NCI-H510A treated with DMSO at 0.1 percent for 48 hours (cell line): ENCODE results near the gene PPDPF.
A peak's percentile ranks its signal among the peaks of the same experiment; 100 is the strongest.
"Not testable (repeated sequence)": the region's sequence is repeated elsewhere in the genome, so short reads cannot be mapped to it uniquely, and the experiment has no call there.

Experiments used
- DNase-seq: peaks from one replicate; lab custom pipeline; 2025; lab: John Stamatoyannopoulos, UW

The PPDPF gene

GRCh38 chr20:63500902-63501817 is 19.4 kb upstream of the PPDPF start:
- no peak for DNase-seq

DNA sequence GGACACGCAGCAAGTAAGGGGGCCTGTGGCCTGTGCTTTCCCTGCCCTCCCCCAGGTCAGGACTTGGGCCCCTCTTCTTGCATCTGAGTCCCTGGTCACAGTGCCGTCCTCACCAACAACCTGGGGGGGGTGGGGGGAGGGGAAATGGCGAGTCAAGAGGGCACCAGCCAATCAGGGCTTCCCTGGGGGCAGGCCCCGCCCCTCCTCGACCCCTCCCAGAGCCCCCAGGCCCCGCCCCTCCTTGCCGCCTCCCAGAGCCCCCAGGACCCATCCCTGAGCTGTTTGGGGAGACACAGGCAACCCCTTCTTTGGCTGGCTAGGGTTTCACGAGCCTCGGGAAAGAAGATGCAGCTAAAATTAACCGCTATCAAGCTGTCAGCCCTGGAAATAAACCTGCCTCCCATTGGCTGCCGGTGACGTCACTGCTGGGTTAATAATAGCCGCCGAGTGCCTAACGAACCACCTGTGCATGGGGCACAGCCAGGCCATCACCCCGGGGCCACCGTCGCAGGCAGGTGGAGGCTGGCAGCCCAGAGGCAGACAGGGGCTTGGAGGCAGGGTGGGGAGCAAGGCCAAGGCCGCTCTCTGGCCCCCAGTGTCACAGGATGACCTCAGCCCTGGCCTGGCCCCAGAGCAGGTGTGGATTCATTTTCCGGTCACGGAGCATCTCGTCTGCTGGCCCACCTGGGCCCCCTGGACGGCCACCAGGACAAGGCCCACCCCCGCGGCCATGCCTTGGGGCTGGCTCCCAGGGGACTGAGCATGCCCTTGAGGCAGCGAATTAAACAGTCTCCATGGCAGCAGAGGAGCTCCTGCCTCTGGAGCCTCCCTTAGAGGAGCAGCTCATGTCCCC is 18.5 kb upstream of the PPDPF start:
- peak; percentile 24 for DNase-seq

DNA sequence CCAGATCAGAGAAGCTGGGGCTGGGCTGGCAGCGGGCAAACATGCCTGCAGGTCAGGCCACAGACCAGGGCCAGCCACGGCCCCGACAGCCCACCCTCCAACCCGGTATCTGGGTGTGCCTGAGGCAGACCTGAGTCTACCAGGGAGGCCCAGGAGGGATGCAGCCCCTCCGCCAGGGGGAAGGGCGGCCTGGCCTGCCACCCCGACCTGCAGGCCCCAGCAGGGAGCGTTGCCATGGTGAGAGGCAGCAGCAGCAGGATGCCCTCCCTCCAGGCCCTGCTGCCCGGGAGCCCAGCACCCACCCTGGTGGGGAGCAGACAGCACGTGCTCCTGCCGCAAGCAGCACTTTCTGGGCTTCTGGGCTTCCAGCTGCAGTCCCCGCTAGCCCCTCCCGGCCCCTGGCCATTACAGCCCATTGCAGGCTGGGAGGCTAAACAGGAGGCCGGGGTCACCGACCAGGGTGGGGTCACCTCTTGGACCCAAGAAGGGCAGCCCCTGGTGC is 17.8 kb upstream of the PPDPF start:
- DNase-seq = no peak

- no peak for DNase-seq
Observed at GRCh38 chr20:63503524-63503923, 17.0 kb upstream of the PPDPF start.

DNA sequence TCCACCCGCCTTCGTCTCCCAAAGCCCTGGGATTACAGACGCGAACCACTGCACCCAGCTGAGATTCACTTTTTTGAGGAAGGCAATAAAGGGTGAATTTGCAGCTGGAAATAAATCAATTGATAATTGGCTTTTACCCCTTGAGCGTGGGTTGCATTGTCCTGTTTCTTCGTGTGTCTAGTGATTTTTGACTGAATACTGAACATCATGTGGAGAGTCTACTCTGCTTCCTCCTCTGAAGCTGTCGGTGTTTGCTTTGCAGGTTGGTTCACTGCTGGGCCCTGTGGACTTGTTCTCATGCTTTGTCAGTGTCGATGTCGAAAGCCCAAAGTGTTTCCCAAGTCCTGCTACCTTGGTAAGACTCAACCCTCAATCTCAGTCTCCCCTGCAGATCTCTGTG is 15.9 kb upstream of the PPDPF start:
- no peak for DNase-seq

DNA sequence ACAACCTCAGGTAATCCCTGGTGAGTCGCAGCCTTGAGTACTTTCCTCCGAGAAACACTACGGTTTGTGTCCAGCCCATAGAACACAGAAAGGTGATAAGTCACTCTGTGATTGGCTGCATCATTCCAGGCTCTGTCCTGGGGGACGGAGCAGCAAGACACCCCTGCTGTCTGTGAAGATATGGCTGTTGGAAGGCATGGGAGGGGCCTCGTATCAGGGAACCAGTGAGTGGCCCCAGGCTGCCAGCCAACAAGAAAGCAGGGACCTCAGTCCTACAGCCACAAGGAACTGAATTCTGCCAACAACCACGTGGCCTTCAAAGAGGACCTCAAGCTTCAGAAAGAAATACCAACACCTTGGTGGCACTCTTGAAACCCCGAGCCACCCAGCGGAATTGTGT is 15.3 kb upstream of the PPDPF start:
- no peak for DNase-seq

DNA sequence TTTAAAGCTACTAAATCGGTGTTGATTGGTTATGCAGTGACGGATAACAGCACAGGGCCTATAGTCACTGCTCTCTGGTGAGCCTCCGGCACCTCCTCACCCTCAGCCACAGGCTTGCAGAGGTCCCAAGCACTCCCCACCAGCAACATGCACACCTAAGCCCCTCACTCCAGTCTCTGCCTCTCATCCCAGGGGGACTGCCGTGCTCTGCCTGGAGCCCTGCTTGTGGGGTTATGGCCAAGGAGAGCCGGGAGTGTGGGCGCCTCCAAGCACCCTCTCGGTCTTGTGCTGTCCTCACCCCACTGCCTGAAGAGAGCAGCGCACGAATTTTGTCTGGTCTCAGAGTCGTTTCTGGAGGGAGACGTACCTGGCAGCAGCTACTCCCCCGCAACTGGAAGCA is 14.8 kb upstream of the PPDPF start:
- DNase-seq = no peak

DNA sequence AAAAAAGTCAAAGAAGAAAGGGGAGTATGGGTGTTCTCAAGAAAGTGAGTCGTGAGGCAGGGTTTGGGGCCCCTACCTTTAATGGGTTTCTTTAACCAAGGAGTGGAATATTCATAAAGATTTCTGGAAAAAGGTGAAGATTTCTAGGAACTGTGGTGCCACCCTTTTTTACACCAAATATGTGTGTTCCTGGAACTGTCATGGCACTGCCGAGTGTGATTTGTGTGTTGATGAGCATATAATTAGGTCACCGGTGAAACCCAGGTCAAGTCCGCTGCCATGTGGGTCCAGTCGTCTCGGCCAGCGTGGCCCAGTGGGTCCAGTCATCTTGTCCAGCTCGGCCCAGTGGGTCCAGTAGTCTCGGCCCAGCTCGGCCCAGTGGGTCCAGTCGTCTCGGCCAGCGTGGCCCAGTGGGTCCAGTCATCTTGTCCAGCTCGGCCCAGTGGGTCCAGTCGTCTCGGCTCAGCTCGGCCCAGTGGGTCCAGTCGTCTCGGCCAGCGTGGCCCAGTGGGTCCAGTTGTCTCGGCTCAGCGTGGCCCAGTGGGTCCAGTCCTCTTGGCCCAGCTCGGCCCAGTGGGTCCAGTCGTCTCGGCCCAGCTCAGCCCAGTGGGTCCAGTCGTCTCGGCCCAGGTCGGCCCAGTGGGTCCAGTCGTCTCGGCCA is 13.4 kb upstream of the PPDPF start:
- no peak for DNase-seq

GRCh38 chr20:63508072-63508768 is 12.3 kb upstream of the PPDPF start:
- DNase-seq = no peak

- no peak for DNase-seq
Observed at GRCh38 chr20:63509088-63509564, 11.4 kb upstream of the PPDPF start.

DNA sequence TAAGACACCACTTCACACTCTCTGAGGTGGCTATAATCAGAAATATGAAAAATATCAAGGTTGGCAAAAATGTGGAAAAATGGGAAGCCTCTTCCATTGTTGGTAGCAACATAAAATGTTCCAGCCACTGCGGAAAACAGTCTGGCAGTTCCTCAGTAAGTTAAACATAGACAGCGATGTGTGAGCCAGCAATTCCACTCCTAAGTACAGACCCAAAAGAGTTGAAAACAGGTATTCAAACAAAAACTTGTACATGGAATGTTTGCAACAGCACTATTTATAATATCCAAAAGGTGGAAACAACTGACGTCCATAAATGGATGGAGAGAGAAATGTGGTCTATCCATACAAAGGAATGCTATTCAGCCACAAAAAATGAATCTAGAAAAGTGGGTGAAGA is 7.4 kb upstream of the PPDPF start:
- DNase-seq = no peak

DNA sequence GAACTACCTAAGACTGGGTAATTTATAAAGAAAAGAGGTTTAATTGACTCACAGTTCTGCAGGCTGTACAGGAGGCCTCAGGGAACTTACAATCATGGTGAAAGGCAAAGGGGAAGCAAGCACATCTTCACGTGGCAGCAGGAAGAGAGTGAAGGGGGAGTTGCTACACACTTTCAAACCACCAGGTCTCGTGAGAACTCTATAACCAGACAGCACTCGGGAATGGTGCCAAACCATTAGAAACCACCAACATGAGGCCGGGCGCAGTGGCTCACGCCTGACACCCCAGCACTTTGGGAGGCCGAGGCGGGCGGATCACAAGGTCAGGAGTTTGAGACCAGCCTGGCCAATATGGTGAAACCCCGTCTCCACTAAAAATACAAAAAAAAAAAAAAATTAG is 6.0 kb upstream of the PPDPF start:
- DNase-seq = not testable (repeated sequence)

GRCh38 chr20:63517376-63518309 is 2.9 kb upstream of the PPDPF start:
- no peak for DNase-seq

DNA sequence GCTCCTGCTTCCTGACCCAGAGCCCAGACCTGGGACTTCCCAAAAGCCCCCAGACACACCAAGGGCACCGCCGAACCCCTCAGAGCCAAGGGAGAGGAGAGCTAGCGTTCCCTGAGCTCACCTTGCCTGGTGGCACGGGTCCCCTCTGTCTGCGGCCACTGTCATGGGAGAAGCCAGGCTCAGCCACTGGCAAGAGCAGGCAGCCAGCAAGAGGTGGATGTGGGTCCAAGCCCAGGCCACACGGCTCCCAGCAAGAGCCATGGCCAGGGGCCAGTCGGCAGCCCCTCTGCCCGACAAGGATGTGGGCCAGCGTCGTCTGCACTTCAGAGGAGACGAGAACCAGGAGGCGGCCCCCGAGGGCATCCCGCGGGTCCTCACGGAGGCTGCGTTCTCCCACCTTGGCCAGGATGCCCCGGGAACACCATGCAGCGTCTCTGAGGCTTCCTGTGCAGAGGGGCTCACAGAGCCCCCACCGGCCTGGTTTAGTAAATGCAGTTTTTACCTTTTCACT is 2.2 kb upstream of the PPDPF start:
- DNase-seq = no peak

GRCh38 chr20:63518946-63519667 is 1.5 kb upstream of the PPDPF start:
- DNase-seq = no peak

GRCh38 chr20:63519668-63520503 is 679 bp upstream of the PPDPF start:
- no peak for DNase-seq

DNA sequence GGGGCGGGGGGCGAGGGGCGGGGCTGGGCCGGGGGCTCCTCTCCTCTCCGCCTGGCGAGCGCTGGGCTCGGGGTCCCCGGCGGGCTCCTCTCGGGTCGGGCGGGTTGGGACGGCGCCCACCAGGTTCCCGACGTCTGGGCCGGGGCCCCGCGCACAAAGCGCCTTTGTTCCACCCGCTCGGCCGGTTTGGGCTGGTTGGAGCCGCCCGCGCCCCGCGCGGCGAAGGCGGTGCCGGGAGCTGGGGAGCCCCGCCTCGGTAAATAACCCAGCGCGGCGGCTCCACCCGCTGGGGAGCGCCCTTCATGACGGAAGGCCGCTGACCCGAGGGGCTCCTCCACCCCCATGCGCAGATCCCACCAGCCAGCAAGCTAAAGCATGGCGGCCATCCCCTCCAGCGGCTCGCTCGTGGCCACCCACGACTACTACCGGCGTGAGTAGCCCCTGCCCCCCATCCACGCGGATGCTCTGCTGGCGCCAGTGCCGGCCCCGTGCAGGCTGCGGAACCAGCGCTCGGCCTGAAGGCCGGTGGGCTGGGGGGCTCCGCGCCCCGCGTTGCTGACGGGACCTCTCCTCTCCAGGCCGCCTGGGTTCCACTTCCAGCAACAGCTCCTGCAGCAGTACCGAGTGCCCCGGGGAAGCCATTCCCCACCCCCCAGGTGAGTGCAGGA is 503 bp downstream of the PPDPF start:
- no peak for DNase-seq

- no peak for DNase-seq
Observed at GRCh38 chr20:63521602-63522001, 1.0 kb downstream of the PPDPF start.
